SK-N-MC (cell line): ENCODE results near the gene KIF22.

Experiments
- EZH2 ChIP-seq: fragments of 200-600 bp; sonication (generic); IDR thresholded peaks from one replicate; pipeline ENCODE4 v1.6.1; 2017; ENCODE audit warnings: antibody characterized with exemption
- POLR2AphosphoS5 ChIP-seq: IDR thresholded peaks from 2 replicates; pipeline ENCODE4 v1.6.1; 2012; ENCODE audit warnings: mild to moderate bottlenecking, low read depth, low read length, borderline replicate concordance

GRCh38 chr16:29842732-29843346 lies 52.3 kb downstream of the KIF22 start:
- TF ChIP-seq EZH2 (no peak), POLR2AphosphoS5 (no peak)
